Iris pigment epithelial cell (primary cell): ENCODE measurements around the gene R3HDM4.
"Not testable (repeated sequence)": the region's sequence is repeated elsewhere in the genome, so short reads cannot be mapped to it uniquely, and the experiment has no call there.

Experiments used
- DNase-seq: peaks from one replicate; pipeline ENCODE4 v3.0.0-alpha.2; 2011; ENCODE audit warnings: low read depth

R3HDM4 gene

DNA sequence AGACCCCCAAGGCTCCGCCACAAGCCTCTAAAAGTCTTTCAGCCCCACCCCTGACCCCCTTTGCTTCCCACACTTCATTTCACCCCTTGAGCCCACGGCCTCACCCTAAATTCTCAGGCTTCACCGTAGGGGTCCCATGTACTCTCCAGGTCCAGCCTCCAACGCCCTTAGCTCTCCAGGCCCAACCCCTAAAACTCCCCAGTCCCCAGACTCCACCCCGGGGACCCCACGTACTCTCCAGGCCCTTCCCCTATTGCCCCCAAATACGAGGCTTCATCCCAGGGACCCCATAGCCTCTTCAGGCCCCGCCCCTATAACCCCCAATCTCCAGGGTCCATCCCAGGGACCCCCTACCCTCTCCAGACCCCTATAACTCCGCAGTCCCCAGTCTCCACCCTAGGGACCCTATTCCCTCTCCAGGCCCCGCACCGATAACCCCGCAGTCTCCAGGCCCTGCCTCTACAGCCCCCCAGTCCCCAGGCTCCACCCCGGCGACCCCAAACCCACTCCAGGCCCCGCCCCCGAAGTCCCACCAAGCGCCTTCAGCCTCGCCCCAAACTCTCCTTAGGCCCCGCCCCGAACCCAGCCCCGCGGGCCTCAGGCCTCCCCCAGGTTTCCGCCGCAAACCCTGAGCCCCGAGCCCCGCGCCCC, 20.7 kb downstream of the R3HDM4 start:
- peak; percentile 20 for DNase-seq

DNA sequence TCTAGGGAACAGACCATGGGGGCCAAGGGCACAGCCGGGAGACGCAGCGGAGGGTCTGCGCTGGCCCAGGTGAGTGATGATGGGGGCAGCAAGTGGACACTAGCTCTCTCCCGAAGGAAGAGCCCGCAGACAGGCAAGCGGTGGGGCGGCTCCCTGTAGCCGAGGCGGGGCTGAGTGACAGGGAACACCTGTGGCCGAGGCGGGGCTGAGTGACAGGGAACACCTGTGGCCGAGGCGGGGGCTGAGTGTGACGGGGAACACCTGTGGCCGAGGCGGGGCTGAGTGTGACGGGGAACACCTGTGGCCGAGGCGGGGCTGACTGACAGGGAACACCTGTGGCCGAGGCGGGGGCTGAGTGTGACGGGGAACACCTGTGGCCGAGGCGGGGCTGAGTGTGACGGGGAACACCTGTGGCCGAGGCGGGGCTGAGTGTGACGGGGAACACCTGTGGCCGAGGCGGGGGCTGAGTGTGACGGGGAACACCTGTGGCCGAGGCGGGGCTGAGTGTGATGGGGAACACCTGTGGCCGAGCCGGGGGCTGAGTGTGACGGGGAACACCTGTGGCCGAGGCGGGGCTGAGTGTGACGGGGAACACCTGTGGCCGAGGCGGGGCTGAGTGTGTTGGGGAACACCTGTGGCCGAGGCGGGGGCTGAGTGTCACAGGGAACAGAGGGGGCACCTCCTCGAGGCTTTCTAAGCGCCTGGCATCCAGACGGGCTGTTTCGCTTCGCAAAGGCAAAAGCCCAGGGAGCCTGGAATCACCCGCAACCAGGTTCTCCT, 21.4 kb downstream of the R3HDM4 start:
- not testable (repeated sequence) for DNase-seq

DNA sequence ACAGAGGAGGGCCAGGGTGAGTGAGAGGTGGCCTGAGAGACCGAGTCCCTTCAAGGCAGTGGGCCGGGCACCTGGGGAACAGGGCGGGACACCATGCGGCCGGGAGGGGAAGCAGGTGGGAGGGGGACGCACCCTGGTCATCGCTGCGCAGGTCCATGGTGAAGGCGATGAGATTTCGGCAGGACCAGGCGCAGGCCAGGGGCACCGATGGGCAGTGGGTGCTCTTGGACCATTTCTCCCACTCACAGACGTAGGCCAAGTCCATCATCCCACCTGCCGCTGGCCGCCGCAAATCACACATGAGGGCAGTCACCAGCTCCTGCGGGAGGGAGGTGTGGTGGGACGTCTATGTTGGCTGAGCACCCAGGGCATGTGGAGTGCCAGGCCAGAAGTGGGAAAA, 22.2 kb downstream of the R3HDM4 start:
- DNase-seq = no peak

DNA sequence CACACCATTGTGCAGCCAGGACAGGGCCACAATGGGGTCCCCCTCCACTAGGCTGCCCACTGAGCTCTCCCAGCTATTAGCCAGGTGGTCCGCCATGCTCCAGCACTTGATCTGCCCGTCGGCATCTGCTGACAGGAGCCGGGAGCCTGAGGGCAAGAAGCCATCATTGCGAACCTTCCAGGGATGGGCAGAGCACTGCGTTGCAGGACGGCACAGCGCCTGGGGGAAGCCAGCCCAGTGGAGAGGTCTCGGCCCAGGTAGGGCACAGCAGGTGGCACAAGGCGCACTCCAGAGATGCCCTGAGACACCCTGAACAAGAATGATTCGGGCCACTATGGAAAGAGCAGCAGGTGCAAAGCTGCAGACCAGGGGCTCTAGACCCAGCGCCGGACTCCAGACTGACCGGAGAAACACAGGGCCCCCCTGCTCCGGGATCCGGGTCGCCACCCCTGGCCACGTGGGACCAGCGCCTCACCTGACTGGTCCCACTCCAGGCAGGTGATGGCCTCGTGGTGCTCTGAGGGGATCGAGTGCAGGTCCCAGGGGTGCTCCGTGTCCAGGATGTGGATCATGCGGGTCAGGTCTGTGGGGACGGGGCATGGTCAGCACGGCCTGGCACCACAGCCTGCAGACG, 23.2 kb downstream of the R3HDM4 start:
- DNase-seq = no peak

DNA sequence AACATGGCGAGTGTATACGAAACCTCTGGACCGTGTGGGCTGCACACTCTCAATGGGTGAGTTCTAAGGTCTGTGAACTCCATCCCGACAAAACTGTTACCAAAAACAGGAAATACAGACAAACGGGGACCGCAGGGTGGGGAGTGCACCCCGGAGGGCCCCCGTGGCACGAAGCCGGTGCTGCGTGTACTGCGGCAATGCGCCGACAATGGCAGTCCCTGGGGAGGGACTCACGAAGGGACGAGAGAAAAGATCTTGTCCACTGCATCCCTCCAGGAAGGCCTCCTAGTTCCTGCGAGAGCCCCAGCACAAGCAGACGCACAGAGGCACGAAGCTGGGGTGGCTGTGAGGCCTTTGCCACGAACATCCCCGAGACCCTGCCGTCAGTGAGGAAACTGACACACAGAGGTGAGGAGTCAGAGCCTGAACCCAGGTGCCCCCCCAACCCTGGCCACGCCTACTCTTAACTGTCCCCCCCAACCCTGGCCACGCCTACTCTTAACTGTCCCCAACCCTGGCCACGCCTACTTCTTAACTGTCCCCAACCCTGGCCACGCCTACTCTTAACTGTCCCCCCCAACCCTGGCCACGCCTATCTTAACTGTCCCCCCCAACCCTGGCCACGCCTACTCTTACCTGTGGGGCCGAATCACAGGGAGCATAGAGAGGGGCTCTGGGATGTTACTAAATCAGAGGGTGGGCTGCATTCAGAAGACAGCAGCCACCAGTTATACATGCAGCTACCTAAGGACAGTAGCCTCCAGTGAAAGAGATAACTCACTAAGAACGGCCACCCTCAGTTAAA, 24.2 kb downstream of the R3HDM4 start:
- no peak for DNase-seq

DNA sequence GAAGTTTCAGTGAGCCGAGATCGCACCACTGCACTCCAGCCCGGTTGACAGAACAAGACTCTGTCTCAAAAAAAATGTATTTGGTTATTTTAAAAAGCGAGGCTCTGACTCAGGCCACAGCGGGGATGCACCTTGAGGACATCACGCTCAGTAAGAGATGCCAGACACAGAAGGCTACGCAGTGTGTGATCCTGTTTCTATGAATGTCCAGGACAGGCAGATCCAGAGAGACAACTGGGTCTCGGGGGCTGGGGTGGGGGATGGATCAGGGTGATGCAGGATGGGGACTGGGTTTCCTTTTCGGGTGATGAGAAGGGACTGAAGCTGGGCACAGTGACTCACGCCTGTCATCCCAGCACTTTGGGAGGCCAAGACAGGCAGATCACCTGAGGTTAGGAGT, 25.4 kb downstream of the R3HDM4 start:
- DNase-seq = no peak

DNA sequence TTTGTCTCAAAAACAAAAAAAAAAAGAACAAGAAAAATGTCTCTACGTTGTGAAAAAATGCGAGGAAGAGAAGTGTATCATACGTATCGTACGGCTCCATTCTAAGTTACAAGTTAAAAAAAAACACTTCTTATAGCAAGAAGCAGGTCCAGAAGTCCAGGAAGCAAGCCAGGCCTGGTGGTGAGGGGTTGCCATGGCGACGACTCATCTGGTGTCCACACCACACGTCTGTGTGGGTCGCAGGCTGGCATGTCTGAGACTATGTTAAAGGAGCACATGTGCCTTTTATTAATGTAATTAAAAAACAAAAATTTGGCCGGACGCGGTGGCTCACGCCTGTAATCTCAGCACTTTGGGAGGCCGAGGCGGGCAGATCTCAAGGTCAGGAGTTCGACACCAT, 25.9 kb downstream of the R3HDM4 start:
- peak; percentile 48 for DNase-seq

DNA sequence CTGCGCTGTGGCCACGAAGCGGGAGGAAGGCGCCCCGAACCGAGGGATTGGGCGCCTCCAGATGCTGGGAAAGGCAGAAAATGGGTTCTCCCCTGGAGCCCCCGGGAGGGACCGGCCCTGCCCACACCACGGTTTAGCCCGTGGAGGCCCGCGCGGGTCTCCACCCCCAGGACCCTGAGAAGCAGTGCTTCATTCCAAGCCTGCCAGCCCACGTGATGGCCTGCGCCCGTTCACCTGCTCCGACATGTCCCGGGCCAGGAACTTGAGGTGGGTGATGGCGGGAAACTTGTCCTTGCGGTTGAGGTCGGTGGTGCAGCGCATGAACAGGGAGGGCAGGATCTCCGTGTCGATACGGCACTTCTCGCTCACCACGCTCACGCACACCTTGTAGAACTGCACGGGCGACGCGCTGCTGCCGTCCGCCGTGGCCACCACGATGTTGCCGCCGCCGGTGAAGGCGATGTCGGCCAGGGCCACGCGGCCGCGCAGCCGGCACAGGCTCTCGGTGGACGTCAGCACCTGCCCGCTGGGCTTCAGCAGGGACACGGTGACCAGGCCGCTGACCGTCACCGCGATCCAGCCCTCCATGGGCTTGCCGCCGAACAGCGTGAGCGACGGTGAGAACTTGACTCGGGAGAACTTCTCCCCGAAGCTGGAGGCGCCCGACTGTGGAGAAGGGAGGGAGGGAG, 27.3 kb downstream of the R3HDM4 start:
- DNase-seq = no peak

DNA sequence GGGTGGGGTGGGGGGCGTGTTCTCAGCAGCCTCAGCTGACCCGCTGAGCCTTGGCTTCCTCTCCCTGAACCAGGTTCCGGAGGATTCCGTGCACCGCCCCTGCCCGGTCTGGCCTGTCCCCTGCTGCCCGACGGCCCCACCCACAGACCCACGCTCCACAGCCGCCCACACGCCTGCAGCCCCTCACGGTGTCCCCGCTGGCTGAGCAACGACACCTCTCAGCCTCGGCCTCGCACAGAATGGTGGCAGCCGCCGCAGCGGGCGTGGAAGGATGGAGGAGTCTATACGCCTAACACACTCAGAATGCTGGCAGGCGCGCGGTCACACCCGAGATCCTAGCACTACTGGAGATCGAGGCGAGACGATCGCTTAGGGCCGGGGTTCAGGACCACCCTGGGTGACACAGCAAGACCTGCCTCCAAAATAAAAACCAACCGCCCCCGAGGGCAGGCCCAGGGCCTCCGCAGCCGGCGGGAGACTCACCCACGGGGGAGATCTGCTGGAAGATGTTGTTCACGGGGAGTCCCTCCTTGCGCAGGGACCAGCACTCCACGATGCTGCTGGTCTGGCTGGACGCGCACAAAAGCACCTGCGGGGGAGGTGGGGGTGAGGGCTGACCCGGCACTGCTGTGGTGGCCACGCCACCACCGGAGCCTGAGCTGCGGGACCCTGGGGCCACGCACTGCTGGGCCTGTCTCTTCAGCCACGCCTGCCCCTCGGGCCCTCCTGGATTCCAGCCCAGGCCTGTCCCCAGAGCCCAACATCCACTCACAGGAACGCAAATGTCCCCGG, 28.4 kb downstream of the R3HDM4 start:
- no peak for DNase-seq

DNA sequence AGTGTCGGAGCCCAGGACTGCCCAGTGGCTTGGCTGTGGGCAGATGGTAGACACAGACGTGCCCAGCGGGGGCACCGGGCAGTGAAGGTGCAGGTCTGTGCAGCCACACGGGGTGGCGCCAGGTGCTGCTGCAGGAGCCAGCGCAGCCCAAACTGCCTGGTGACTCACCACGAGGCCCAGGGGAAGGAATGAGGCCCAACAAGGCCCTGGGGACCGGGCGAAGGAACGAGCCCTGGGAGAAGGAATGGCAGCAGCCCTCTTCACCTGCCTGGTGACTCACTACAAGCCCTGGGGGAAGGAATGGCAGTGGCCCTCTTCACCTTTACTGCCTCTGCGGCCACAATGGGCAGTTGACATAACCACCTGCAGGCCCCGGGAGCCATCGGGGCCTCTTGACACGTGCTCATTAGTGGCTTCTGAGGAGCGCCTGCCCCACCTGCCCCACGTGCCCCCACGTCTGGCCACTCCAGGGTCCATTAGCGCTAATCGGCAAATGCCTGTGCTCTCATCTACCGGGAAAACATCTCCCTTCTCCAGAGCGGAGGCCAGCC, 29.3 kb downstream of the R3HDM4 start:
- no peak for DNase-seq

DNA sequence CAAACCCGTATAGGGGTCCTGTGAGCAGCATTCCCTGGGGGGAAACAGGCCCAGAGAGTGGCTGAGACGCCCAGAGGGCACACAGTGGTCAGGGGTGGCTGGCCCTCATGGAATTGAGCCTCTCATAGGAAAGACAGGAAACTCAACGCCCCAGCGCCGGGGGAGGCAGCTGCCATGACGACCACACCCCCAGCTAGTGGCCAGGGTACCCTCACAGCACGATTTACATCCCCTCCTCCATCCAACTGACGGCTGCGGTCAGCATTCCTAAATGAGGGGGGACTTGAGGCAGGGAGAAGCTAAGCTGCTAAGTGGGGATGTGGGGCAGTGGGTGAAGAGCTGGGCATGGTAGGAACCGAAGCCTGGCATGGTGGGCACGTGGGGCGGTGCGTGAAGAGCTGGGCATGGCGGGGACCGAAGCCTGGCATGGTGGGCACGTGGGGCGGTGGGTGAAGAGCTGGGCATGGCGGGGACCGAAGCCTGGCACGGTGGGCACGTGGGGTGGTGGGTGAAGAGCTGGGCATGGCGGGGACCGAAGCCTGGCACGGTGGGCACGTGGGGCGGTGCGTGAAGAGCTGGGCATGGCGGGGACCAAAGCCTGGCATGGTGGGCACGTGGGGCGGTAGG, 30.0 kb downstream of the R3HDM4 start:
- DNase-seq = no peak

DNA sequence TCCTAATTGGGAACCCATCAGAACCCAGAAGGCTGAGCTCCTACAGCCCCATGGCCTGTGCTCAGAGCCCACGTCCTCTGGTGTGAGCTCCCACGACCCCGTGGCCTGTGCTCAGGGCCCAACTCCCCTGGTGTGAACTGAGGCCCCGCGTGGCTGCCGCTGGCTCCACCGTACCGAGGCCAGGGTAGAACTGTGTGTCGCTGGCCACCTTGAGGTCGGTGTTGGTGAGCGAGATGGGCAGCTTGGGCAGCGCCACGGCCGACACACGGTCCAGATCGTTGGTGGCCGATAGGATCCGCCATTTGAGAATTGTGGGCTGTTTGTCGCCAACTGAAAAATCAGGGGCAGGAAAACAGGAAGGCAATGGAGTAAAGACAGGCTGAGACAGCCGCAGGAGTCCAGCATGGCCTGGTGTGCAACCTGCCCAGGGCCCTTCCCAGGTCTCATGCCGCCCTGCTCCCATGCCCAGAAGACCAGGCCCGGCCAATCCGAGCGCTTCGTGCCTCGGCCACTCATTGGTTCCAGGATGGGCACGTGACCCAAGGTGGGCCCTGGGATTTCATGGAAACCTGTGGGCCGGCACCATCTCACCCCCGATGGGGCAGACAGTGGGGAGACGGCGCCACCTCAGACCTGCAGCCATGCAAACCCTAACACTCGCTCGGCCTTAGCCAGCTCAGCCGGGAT, 31.5 kb downstream of the R3HDM4 start:
- DNase-seq = no peak

DNA sequence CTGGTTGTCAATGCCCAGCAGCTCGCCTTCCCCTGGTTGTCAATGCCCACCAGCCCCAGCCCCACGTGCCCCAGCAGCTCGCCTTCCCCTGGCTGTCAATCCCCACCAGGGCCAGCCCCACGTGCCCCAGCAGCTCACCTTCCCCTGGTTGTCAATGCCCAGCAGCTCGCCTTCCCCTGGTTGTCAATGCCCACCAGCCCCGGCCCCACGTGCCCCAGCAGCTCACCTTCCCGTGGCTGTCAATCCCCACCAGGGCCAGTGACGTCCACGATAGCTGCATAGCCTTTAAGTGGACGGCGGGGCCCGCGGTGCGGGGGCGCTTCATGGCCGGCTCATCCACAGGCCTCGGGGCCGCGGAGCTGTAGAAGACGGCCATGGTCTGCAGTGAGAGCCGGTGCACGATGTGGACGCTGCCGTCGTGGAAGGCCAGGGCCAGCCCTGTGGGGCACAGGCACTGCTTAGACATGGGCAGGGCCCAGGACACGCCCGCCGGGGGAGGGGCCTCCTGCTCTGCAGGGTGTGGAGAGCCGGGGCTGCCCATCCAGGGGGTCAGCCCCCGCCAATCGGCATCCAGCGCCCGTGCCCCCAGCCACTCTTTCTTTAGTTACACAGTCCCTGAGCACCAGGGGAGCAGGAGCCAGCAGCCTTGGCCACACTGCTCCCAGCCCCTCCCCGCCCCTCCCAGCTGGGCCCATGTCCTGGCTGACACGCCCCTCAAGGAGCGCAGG, 33.1 kb downstream of the R3HDM4 start:
- DNase-seq = no peak

DNA sequence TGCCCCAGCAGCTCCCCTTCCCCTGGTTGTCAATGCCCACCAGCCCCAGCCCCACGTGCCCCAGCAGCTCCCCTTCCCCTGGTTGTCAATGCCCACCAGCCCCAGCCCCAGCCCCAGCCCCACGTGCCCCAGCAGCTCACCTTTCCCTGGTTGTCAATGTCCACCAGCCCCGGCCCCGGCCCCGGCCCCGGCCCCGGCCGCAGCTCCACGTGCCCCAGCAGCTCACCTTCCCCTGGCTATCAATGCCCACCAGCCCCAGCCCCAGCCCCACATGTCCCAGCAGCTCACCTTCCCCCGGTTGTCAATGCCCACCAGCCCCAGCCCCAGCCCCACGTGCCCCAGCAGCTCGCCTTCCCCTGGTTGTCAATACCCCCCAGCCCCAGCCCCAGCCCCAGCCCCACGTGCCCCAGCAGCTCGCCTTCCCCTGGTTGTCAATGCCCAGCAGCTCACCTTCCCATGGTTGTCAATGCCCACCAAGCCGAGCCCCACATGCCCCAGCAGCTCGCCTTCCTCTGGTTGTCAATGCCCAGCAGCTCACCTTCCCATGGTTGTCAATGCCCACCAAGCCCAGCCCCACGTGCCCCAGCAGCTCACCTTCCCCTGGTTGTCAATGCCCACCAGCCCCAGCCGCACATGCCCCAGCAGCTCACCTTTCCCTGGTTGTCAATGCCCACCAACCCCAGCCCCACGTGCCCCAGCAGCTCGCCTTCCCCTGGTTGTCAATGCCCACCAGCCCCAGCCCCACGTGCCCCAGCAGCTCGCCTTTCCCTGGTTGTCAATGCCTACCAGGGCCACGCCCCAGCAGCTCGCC, 34.1 kb downstream of the R3HDM4 start:
- DNase-seq = not testable (repeated sequence)

DNA sequence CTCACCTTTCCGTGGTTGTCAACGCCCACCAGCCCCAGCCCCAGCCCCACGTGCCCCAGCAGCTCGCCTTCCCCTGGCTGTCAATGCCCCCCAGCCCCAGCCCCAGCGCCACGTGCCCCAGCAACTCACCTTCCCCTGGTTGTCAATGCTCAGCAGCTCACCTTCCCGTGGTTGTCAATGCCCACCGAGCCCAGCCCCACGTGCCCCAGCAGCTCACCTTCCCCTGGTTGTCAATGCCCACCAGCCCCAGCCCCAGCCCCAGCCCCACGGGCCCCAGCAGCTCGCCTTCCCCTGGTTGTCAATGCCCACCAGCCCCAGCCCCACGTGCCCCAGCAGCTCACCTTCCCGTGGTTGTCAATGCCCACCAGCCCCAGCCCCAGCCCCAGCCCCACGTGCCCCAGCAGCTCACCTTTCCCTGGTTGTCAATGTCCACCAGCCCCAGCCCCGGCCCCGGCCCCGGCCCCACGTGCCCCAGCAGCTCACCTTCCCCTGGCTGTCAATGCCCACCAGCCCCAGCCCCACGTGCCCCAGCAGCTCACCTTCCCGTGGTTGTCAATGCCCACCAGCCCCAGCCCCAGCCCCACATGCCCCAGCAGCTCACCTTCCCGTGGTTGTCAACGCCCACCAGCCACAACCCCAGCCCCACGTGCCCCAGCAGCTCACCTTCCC, 34.9 kb downstream of the R3HDM4 start:
- not testable (repeated sequence) for DNase-seq

DNA sequence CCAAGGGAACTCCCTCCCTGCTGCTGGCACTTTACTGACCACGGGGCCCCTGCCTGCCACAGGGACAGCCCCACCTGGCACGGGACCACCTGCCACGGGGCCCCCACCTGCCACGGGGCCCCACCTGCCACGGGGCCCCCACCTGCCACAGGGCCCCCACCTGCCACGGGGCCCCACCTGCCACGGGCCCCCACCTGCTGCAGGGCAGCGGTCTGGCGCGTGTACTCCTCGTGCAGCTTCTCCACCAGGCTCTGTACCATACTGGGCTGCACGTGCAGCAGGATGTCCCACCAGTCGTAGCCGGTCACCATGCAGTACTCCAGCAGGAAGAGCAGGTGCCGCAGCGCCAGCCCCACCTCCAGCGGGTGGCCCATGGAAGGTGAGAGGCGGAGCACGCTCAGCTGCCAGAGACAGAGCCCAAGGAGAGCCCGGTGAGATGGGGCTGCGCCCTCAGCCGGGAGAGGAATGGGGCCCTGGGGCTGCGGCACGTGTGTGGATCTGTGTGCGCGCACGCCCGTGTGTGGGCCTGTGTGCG, 36.2 kb downstream of the R3HDM4 start:
- DNase-seq = no peak

DNA sequence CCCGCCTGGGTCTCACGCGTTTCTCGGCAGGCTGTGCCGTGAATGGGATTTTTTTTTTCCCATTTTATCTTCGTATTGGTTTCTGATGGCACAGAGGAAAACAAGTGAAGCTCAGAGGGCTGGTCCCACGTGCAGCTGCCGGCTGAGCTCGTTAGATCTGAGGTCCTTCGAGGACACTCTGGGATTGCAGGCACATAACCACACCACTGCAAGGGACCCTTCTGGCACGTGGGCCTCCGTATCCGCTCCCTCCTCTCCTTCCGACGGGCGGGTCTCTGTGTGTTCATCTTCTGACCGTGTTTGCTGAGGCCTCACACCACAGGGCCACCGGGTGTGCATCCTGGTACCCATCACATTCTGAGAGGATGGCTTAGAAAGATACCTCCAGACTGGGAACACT, 36.9 kb downstream of the R3HDM4 start:
- no peak for DNase-seq
